H1 (cell line): ENCODE measurements around the gene PRDM15.

Experiments used
- BCL11A ChIP-seq, 2 experiments: IDR thresholded peaks; one replicate each; pipeline ENCODE4 v1.6.1; 2011; ENCODE audit warnings: low read depth in 2 of 2, low read length in 2 of 2, mild to moderate bottlenecking in 2 of 2
- CBX5 ChIP-seq: fragments of 300-800, 300-1000 bp; sonication (generic); IDR thresholded peaks from 2 replicates; pipeline ENCODE4 v1.7.1; 2016; ENCODE audit warnings: antibody characterized with exemption, low read length, low read depth
- CTCF ChIP-seq, 3 experiments: IDR thresholded peaks; 1 replicate in 2 of 3; 2 replicates in 1 of 3; pipeline versions ENCODE4 v1.5.1 to v1.6.1; 2011; ENCODE audit warnings: low read length in 3 of 3, mild to moderate bottlenecking in 3 of 3, inconsistent platforms in 2 of 3, low read depth in 1 of 3, moderate library complexity in 1 of 3; ENCODE audit not compliant: insufficient read depth in 1 of 3; ENCODE audit errors: control extremely low read depth in 1 of 3
- EGR1 ChIP-seq: IDR thresholded peaks from 2 replicates; pipeline ENCODE4 v1.6.1; 2011; ENCODE audit warnings: low read depth, low read length, borderline replicate concordance
- JUND ChIP-seq: IDR thresholded peaks from 2 replicates; pipeline ENCODE4 v1.6.1; 2011; ENCODE audit warnings: mild to moderate bottlenecking, improper control_type of control experiment, low read length
- KDM1A ChIP-seq: fragments of 200-600, 300-600 bp; sonication (generic); IDR thresholded peaks from 2 replicates; pipeline ENCODE4 v1.7.1; 2016; ENCODE audit warnings: mild to moderate bottlenecking, low read length, borderline replicate concordance
- SP1 ChIP-seq: IDR thresholded peaks from 2 replicates; pipeline ENCODE4 v1.6.1; 2011; ENCODE audit warnings: low read depth, low read length
- TCF12 ChIP-seq: IDR thresholded peaks from 2 replicates; pipeline ENCODE4 v1.6.1; 2011; ENCODE audit warnings: low read depth, mild to moderate bottlenecking, low read length
- YY1 ChIP-seq: IDR thresholded peaks from 2 replicates; pipeline ENCODE4 v1.6.1; 2011; ENCODE audit warnings: low read depth, mild to moderate bottlenecking, low read length
- TF ChIP-seq, protein P1 (sequence below): IDR thresholded peaks from 2 replicates; pipeline ENCODE4 v1.6.1; 2011; ENCODE audit warnings: low read length, improper control_type of control experiment

- TF ChIP-seq SP1 = no peak
- no peak for TF ChIP-seq CBX5
- TF ChIP-seq YY1 = no peak
- TF ChIP-seq JUND = no peak
- no peak for TF ChIP-seq EGR1
- no peak for TF ChIP-seq KDM1A
- TF ChIP-seq TCF12 = no peak
- TF ChIP-seq BCL11A (IDR thresholded peaks at IDR 0.05; ENCODE audit: low read depth in 2 of 2, low read length in 2 of 2) = no peak
- no peak for TF ChIP-seq CTCF (IDR thresholded peaks at IDR 0.05; ENCODE audit: control extremely low read depth in 1 of 3, insufficient read depth in 1 of 3, low read depth in 1 of 3, low read length in 3 of 3)
- TF ChIP-seq, protein P1, sequence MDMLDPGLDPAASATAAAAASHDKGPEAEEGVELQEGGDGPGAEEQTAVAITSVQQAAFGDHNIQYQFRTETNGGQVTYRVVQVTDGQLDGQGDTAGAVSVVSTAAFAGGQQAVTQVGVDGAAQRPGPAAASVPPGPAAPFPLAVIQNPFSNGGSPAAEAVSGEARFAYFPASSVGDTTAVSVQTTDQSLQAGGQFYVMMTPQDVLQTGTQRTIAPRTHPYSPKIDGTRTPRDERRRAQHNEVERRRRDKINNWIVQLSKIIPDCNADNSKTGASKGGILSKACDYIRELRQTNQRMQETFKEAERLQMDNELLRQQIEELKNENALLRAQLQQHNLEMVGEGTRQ = no peak
Observed at GRCh38 chr21:41876928-41877652, 2.1 kb downstream of the PRDM15 start.
